Left kidney (tissue), 2 donors: ENCODE measurements around the gene TUBGCP3. TPM values are rescaled to one million over a fixed set of nuclear protein-coding genes. Genes with fewer than 3 reads are reported as not detected.
"Not testable (repeated sequence)": the region's sequence is repeated elsewhere in the genome, so short reads cannot be mapped to it uniquely, and the experiment has no call there.

Source experiments
- DNase-seq: peaks from one replicate; pipeline ENCODE4 v3.0.0-alpha.2; 2013
- polyA plus RNA-seq: library from polyadenylated mRNA; unstranded; fragments of 120-200 nt; gene quantifications from one replicate; pipeline ENCODE4 v1.2.1, GENCODE V29; 2013; ENCODE audit not compliant: insufficient read length

TUBGCP3 gene
- polyA plus RNA-seq, 1 donor = 41.9 TPM

DNA sequence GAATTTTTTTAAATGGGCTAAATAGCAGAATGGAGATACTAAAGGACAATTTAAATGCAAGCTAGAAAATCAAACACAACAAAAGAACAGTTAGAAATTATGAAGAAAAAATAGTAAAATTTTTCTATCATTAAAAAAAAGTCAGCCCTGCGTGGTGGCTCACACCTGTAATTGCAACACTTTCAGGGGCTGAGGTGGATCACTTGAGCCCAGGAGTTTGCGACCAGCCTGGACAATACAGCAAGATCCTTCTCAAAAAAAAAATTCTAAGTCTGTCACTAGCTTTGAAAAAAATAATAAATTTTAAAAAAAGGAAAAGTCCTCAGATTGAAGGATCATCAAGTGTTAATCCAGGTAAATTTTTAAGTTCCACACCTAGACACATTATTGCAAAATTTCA lies 7.7 kb downstream of the TUBGCP3 start:
- no peak for DNase-seq

DNA sequence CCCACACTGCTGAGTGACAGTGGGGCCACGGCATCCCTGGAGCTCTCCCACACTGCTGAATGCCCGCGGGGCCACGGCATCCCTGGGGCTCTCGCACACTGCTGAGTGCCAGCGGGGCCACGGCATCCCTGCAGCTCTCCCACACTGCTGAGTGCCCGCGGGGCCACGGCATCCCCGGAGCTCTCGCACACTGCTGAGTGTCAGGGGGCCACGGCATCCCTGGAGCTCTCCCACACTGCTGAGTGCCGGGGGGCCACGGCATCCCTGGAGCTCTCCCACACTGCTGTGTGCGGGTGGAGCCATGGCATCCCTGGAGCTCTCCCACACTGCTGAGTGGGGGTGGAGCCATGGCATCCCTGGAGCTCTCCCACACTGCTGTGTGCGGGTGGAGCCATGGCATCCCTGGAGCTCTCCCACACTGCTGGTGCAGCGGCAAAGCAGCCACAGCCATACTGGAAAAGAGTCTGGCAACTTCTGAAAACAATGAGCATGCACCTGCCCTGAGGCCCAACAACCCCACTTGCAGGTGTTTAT lies 8.6 kb downstream of the TUBGCP3 start:
- DNase-seq = no peak

DNA sequence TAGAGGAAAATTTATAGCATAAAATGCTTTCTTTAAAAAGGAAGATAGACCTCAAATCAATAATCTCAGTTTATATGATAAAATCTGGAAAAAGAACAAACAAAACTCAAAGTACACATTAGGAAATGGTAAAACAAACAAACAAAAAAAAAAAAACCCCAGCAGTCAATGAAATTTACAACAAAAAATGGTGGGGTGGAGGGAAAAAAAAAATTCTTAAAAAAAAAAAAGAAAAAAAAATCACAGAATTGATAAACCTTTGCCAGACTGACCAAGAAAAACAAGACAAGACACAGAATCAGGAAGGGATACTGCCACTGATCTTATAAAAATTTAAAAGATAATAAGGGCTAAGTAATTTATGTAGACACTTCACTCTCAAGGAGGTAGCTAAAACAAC lies 11.2 kb downstream of the TUBGCP3 start:
- DNase-seq = no peak

DNA sequence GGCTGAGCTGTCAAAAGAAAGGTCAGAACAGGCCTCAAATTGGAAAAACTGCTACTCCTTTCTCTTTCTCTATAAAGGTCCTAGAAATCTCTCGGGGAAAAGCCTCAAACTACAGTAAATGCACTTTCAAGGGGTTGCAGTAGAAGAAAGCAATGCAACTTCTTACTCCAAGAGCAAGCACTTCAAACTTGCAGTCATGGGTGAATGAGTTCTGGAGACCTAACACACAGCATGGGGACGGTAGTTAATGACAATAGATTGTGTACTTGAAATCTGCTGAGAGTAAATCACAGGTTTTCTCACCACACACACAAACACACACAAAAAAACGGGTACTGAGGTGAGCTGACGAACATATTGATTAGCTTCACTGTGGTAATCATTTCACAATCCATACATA lies 11.8 kb downstream of the TUBGCP3 start:
- DNase-seq = no peak

GRCh38 chr13:112575675-112576074 lies 12.3 kb downstream of the TUBGCP3 start:
- DNase-seq = no peak

GRCh38 chr13:112574834-112575613 lies 12.9 kb downstream of the TUBGCP3 start:
- DNase-seq = no peak

DNA sequence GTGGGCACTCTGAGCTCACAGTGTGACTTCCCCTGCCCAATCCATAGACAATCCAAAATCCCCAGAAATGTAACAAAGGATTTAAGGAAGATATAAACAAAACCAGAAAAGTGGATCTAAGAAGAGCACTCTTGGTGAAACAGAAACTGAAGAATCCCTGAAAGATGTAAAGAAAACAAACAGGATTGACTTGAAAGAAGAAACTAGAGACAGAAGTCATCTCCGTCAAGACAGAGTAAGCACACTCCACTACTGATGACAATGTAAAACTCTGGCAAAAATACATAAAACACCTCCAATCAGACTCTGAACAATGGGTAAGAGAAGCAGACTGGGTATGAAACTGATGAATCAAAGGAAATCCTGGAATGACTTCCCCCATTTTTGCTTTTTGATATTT lies 13.5 kb downstream of the TUBGCP3 start:
- no peak for DNase-seq

DNA sequence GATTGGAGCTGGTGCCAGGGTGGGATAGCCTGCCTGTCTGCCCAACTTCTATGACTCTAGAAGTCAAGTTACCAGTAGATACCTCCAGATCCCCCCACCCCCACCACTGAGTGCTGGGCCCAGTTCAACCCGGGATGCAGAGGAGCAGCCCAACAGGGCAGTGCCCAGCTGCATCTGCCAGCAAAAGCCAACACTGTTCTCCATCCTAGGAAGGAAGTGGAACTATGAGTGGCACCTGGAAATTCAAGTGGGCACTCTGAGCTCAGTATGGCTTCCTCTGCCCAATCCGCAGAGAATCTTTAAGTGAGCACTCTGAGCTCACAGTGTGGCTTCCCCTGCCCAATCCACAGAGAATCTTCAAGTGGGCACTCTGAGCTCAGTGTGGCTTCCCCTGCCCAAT lies 14.2 kb downstream of the TUBGCP3 start:
- DNase-seq = no peak

- DNase-seq = no peak
Observed at GRCh38 chr13:112572366-112572765, 15.6 kb downstream of the TUBGCP3 start.

DNA sequence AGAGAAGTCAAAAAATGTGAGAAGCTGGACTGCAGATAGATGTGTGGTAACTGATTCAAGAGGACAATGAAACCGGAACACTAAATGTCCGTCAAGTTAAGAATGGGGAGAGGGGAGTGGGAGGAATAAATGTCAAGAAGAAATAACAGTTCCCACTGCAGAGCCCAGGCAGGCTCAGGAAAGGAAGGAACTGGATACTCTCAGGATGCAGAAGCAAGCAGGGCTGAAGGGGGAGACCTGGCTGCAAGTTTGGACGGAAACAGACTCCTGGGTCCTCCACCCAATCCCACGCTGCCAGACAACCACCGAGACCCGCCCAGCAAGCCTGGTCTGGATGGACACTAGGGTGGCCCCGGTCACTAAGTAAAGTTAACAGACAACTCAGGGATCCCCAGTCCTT lies 18.1 kb downstream of the TUBGCP3 start:
- peak; percentile 57 for DNase-seq

DNA sequence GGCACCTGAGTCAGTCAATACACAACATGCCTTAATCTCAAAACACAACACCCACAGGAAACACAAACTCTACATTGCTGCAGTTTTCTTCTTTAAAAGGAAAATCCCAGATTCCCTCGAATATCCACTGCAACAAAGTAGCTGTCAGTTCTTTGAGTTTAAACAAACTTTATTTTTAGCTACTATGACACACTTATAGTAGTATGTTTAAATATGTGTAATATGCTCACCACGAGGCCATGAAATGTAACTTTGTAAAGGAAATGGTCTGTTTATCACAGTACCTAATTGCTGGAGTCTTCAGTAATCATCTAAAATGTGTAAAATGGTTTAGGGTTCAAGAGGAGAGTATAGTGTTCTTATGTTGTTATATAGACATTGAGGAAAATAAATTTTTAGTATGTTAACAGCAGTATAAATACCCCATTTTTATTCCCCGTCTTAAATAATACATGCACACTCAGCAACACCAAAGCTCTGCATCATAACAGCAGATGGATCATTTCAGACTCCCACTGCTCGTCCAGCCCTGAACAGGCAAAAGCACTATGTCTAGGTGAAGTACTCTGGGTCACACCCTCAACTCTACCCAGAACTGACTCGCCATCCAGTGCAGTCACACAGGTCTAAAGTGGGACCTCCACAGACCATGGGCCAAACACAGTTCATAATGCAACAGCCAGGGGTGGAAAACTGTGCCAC lies 20.6 kb downstream of the TUBGCP3 start:
- DNase-seq = no peak

GRCh38 chr13:112562786-112563383 lies 25.1 kb downstream of the TUBGCP3 start:
- DNase-seq = no peak

GRCh38 chr13:112562254-112562653 lies 25.7 kb downstream of the TUBGCP3 start:
- no peak for DNase-seq

DNA sequence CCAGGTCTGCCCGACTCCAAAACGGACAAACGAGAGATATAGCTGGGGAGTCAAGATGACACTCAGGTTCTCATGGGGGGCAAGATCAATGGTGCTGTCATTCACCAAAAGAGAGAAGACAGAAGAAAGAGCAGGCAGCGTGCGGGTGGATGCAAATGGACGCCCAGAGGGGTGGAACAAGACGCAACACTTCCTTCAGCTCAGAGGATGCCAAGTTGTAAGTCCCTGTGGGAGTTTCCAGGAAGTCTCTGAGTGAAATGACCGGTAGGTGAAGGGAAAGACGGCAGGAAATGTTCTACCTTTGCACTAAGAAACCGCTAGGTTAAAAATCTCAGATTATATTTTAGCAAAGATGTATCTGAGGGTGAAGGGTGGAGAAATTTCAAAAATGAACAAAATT lies 26.5 kb downstream of the TUBGCP3 start:
- DNase-seq = no peak

DNA sequence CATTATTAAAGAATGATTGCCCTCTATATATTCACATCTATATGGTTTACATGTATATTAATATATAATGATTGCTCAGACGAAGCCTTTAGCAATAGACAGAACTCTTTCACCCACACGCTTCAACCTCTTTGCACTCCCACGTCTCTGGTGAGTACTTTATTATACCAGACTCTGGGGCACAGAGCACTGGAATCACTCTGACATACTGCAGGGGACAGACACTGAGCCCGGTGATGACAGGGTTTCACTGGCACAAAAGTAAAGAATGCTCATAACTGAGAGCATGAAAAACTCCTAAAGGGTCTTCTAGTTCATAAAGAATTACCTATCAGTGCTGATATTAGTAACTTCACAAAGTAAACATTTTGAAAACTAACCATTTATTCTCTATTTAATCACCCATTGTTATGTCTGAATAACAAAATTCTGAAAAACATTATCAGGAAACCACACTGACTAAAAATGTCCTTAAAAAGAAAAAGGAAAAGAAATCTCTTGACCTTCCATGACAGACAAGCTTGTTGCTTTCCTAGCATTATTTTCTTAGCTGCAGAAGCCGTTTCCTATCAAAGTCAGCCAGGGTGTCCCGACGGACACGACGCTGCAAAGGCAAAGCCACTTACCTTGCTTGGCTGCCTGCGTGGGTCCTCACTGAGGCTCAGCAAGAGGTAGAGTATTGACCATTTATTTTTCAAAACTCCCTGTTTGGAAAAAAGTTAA lies 29.1 kb downstream of the TUBGCP3 start:
- DNase-seq = no peak

DNA sequence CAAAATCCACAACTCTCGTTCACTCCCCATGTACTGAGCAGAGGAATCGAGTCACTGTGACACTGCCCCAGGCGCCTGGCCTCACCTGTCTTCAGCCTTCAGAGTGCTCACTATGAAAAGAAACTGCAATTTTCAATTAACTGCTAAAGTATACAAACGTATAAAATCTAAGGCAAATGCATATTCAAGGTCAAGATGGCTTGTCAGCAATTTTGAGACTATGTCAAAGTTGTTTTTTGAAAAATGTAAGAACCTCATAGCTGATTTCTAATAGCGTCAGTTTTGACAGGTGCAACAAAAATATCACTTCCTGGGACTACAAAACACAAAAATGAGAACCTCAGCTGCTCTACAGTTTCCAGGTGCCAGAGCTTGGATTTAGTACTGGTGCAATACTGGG lies 31.4 kb downstream of the TUBGCP3 start:
- DNase-seq = no peak

GRCh38 chr13:112554214-112554850 lies 33.6 kb downstream of the TUBGCP3 start:
- no peak for DNase-seq

- DNase-seq = not testable (repeated sequence)
Observed at GRCh38 chr13:112548975-112549374, 39.0 kb downstream of the TUBGCP3 start.

DNA sequence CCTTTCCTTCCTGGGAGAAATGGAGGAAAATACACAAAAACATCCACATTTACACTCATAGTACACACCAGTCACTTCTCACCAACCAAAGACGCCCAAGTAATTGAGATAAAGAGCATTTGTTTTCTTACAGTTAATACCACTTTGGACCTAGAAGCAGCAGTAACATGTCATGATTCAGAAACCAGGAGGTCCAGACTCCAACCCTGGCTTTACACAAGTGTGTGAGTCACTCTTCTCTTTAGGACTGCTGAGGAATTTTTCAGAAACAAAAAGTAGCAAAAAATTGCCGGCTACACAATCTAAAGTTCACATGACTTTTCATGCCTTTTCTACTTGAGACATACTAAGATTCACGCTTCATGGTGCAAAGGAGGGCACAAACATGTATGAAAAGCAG lies 42.1 kb downstream of the TUBGCP3 start:
- no peak for DNase-seq

GRCh38 chr13:112532837-112533745 lies 54.9 kb downstream of the TUBGCP3 start:
- no peak for DNase-seq
